Mammary epithelial cell (primary cell): ENCODE results near the gene RTL10.

ENCODE experiments used
- EZH2 ChIP-seq: IDR thresholded peaks from 2 replicates; pipeline ENCODE4 v1.6.1; 2012; ENCODE audit warnings: low read length, inconsistent platforms, borderline replicate concordance
- TF ChIP-seq, protein P1 (sequence below), 2 donors: IDR thresholded peaks in 1 of 2; conservative IDR thresholded peaks in 1 of 2; 2 replicates each; pipeline ENCODE4 v1.5.1; 2011 to 2012; ENCODE audit warnings: inconsistent platforms in 2 of 2, low read length in 2 of 2, mild to moderate bottlenecking in 2 of 2, control low read depth in 1 of 2, low read depth in 1 of 2; ENCODE audit not compliant: insufficient read depth in 1 of 2; ENCODE audit errors: extremely low read depth in 1 of 2

GRCh38 chr22:19824212-19824925 lies 30.3 kb downstream of the RTL10 start:
- TF ChIP-seq, protein P1, sequence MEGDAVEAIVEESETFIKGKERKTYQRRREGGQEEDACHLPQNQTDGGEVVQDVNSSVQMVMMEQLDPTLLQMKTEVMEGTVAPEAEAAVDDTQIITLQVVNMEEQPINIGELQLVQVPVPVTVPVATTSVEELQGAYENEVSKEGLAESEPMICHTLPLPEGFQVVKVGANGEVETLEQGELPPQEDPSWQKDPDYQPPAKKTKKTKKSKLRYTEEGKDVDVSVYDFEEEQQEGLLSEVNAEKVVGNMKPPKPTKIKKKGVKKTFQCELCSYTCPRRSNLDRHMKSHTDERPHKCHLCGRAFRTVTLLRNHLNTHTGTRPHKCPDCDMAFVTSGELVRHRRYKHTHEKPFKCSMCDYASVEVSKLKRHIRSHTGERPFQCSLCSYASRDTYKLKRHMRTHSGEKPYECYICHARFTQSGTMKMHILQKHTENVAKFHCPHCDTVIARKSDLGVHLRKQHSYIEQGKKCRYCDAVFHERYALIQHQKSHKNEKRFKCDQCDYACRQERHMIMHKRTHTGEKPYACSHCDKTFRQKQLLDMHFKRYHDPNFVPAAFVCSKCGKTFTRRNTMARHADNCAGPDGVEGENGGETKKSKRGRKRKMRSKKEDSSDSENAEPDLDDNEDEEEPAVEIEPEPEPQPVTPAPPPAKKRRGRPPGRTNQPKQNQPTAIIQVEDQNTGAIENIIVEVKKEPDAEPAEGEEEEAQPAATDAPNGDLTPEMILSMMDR (conservative IDR thresholded peaks at IDR 0.05 in 1 of 2, IDR thresholded peaks at IDR 0.05 in 1 of 2; ENCODE audit: extremely low read depth in 1 of 2, insufficient read depth in 1 of 2, low read depth in 1 of 2, low read length in 2 of 2), result no peak
- TF ChIP-seq EZH2, result no peak
